ENCODE measurements around the gene HLA-B. TPM values are rescaled to one million over a fixed set of nuclear protein-coding genes. Genes with fewer than 3 reads are reported as not detected.

HLA-B gene
- polyA plus RNA-seq, 3 donors, result 5,055 to 6,999 (median 6,126) TPM

DNA sequence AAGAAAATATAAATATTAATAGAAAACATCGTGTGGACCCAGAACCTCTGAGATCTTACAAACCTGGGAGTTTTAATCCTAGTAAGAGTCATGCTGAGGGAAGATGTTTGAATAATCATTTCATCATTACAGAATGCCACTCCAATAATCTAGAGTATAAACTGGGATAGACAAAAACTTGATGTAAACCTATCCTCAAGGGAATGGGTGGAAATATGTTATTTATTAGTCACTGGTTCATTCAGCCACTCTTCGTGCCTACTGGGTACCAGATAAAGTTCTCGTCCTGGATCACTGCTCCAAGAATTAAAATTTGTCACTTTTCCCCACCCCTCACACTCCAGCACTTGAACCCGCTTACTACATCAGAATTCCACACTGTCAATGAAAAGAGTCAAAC, 7.7 kb downstream of the HLA-B start:
- TF ChIP-seq CTCF (IDR thresholded peaks at IDR 0.05), result no peak
- Histone ChIP-seq H3K36me3 (replicated peaks in 1 of 2; ENCODE audit: control insufficient read depth in 1 of 2, insufficient read depth in 2 of 2, low read length in 2 of 2) (peaks cover 9 to 15% of the 10 kb centered on the region in 2 donors), H3K27ac (ENCODE audit: low read depth in 1 of 2, low read length in 2 of 2) (no peak overlapping the region), H3K4me2 (replicated peaks; ENCODE audit: extremely low read depth, low read length, poor library complexity, severe bottlenecking) (no peak overlapping the region), H3K4me3 (replicated peaks in 1 of 3; ENCODE audit: low read depth in 2 of 3, low read length in 3 of 3) (no peak overlapping the region), H3K27me3 (ENCODE audit: control insufficient read depth in 2 of 2, insufficient read depth in 2 of 2, low read length in 2 of 2) (no peaks in the 10 kb centered on the region), H3K4me1 (ENCODE audit: control insufficient read depth in 1 of 2, insufficient read depth in 2 of 2, low read length in 2 of 2) (peaks cover 10 to 16% of the 10 kb centered on the region in 2 donors), H3K9me3 (replicated peaks in 1 of 2; ENCODE audit: control insufficient read depth in 1 of 2, insufficient read depth in 1 of 2, low read length in 2 of 2) (no peaks in the 10 kb centered on the region), H3K79me2 (ENCODE audit: insufficient read depth, low read length) (peaks cover 10% of the 10 kb centered on the region), H2AFZ (ENCODE audit: insufficient read depth, low read depth, low read length, poor library complexity, severe bottlenecking) (no peak overlapping the region), H4K20me1 (ENCODE audit: insufficient read depth, low read length) (peaks cover 37% of the 10 kb centered on the region), H3K9ac (ENCODE audit: insufficient read depth, low read length, poor library complexity, severe bottlenecking) (no peak overlapping the region)
- Mint-ChIP-seq H3K4me1 (peaks cover 24% of the 10 kb centered on the region), H3K27ac (peak overlapping the region in 1 of 7 donors; percentile 13), H3K36me3 (peaks cover 18 to 21% of the 10 kb centered on the region in 2 donors), H3K9me3 (peaks cover 0 to 4% (median 0%) of the 10 kb centered on the region in 7 donors), H3K4me3 (no peak overlapping the region), H3K27me3 (ENCODE audit: low read depth in 3 of 3) (peaks cover 4 to 7% (median 6%) of the 10 kb centered on the region in 3 donors)
- DNase-seq, result no peak
- intact Hi-C loops (cut with micrococcal nuclease), result no loop called here
- WGBS (ENCODE audit: insufficient coverage), result 93% methylated on average over 2 of the region's 4 CpGs

DNA sequence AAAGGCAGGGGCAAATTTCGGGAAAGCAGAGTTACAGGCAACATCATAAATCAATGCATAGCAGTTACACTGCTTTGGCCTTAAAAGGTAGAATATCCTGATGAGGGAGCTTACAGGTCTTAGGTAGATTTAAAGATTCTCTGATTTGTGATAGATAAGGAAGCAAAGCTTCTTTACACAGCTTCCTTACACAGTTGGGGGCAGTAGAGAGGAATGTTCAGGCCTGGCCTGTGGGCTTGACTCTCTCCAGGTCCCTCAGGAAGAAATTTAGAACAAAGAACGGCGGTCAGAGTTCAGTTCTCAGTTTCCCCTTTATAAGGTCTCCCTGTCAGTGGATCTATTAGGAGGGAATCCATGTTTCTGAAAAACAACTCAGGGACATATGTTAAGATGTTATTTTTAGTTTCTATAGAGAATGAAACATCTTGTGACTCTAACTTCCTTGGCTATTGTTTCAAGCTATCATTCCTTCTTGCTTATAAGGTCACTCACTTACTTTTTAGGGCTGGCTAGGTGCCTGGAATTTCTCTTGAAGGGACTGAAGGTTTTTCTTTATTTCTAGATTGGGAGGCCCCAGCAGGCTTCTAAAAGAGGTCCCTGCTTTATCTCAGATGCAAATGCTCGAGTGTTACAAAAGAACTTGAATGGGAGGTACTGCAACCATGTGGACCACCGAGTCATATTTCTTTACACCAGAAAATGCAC, 11.8 kb downstream of the HLA-B start:
- no peaks in the 10 kb centered on the region for H3K36me3 ChIP-seq (replicated peaks in 1 of 2; ENCODE audit: control insufficient read depth in 1 of 2, insufficient read depth in 2 of 2, low read length in 2 of 2)
- peaks cover 0 to 8% (median 2%) of the 10 kb centered on the region in 3 donors for H3K27me3 Mint-ChIP-seq (ENCODE audit: low read depth in 3 of 3)
- no peaks in the 10 kb centered on the region for H3K4me1 ChIP-seq (ENCODE audit: control insufficient read depth in 1 of 2, insufficient read depth in 2 of 2, low read length in 2 of 2)
- no peak for TF ChIP-seq CTCF (IDR thresholded peaks at IDR 0.05)
- H4K20me1 ChIP-seq (ENCODE audit: insufficient read depth, low read length), result no peaks in the 10 kb centered on the region
- no peaks in the 10 kb centered on the region for H3K27me3 ChIP-seq (ENCODE audit: control insufficient read depth in 2 of 2, insufficient read depth in 2 of 2, low read length in 2 of 2)
- no peak overlapping the region for H3K4me3 Mint-ChIP-seq
- intact Hi-C loops (cut with micrococcal nuclease), result no loop called here
- H3K79me2 ChIP-seq (ENCODE audit: insufficient read depth, low read length), result no peaks in the 10 kb centered on the region
- H3K27ac Mint-ChIP-seq, result no peak overlapping the region
- no peak overlapping the region for H3K4me3 ChIP-seq (replicated peaks in 1 of 3; ENCODE audit: low read depth in 2 of 3, low read length in 3 of 3)
- H2AFZ ChIP-seq (ENCODE audit: insufficient read depth, low read depth, low read length, poor library complexity, severe bottlenecking), result no peak overlapping the region
- no peaks in the 10 kb centered on the region for H3K4me1 Mint-ChIP-seq
- H3K9ac ChIP-seq (ENCODE audit: insufficient read depth, low read length, poor library complexity, severe bottlenecking), result no peak overlapping the region
- peaks cover 8 to 23% (median 12%) of the 10 kb centered on the region in 7 donors for H3K9me3 Mint-ChIP-seq
- WGBS (ENCODE audit: insufficient coverage), result no CpG with 5 or more reads among the region's 5 CpGs
- no peak overlapping the region for H3K4me2 ChIP-seq (replicated peaks; ENCODE audit: extremely low read depth, low read length, poor library complexity, severe bottlenecking)
- H3K36me3 Mint-ChIP-seq, result no peaks in the 10 kb centered on the region
- H3K9me3 ChIP-seq (replicated peaks in 1 of 2; ENCODE audit: control insufficient read depth in 1 of 2, insufficient read depth in 1 of 2, low read length in 2 of 2), result peaks cover 0 to 5% of the 10 kb centered on the region in 2 donors
- no peak for DNase-seq
- H3K27ac ChIP-seq (ENCODE audit: low read depth in 1 of 2, low read length in 2 of 2), result no peak overlapping the region
